Measurements from ENCODE around the gene SKIC2.
"Not testable (repeated sequence)": the region's sequence is repeated elsewhere in the genome, so short reads cannot be mapped to it uniquely, and the experiment has no call there.

Gene SKIC2

GRCh38 chr6:31977816-31978431 lies 18.9 kb downstream of the SKIC2 start:
- TF ChIP-seq JUND (IDR thresholded peaks at IDR 0.05; ENCODE audit: low read depth) = no peak
- DNase-seq (ENCODE audit: low read depth in 1 of 2, low spot score in 1 of 2) = no peak
- in situ Hi-C loops (cut with HindIII; ENCODE audit: low pct_unique_long_range_greater_than_20kb, low sequenced_read_pairs) = no loop called here

GRCh38 chr6:31978831-31979230 lies 19.9 kb downstream of the SKIC2 start:
- in situ Hi-C loops (cut with HindIII; ENCODE audit: low pct_unique_long_range_greater_than_20kb, low sequenced_read_pairs) = no loop called here
- DNase-seq (ENCODE audit: low read depth in 1 of 2, low spot score in 1 of 2) = no peak
- TF ChIP-seq JUND (IDR thresholded peaks at IDR 0.05; ENCODE audit: low read depth) = no peak

GRCh38 chr6:31979238-31979898 lies 20.4 kb downstream of the SKIC2 start:
- TF ChIP-seq JUND (IDR thresholded peaks at IDR 0.05; ENCODE audit: low read depth) = no peak
- no peak for DNase-seq (ENCODE audit: low read depth in 1 of 2, low spot score in 1 of 2)
- in situ Hi-C loops (cut with HindIII; ENCODE audit: low pct_unique_long_range_greater_than_20kb, low sequenced_read_pairs) = no loop called here

GRCh38 chr6:31980195-31980876 lies 21.4 kb downstream of the SKIC2 start:
- DNase-seq (ENCODE audit: low read depth in 1 of 2, low spot score in 1 of 2); in situ Hi-C loops (cut with HindIII; ENCODE audit: low pct_unique_long_range_greater_than_20kb, low sequenced_read_pairs): not testable (repeated sequence)

GRCh38 chr6:31980998-31981397 lies 22.0 kb downstream of the SKIC2 start:
- in situ Hi-C loops (cut with HindIII; ENCODE audit: low pct_unique_long_range_greater_than_20kb, low sequenced_read_pairs); DNase-seq (ENCODE audit: low read depth in 1 of 2, low spot score in 1 of 2): not testable (repeated sequence)

- DNase-seq (ENCODE audit: low read depth in 1 of 2, low spot score in 1 of 2); in situ Hi-C loops (cut with HindIII; ENCODE audit: low pct_unique_long_range_greater_than_20kb, low sequenced_read_pairs): not testable (repeated sequence)
These were observed 22.8 kb downstream of the SKIC2 start, which contains the start of gene C4A for GRCh38 chr6:31981744-31982143. C4A (plus strand) TSS chr6:31982057; CDS start chr6:31982108, 51 bp downstream.

- in situ Hi-C loops (cut with HindIII; ENCODE audit: low pct_unique_long_range_greater_than_20kb, low sequenced_read_pairs) = not testable (repeated sequence)
These were observed 30.4 kb downstream of the SKIC2 start for GRCh38 chr6:31989363-31989762.

GRCh38 chr6:31994421-31994820 lies 35.4 kb downstream of the SKIC2 start:
- in situ Hi-C loops (cut with HindIII; ENCODE audit: low pct_unique_long_range_greater_than_20kb, low sequenced_read_pairs); DNase-seq (ENCODE audit: low read depth in 1 of 2, low spot score in 1 of 2): not testable (repeated sequence)

More at GRCh38 chr6:31989363-31989762, 30.4 kb downstream of the SKIC2 start:
- not testable (repeated sequence) for DNase-seq (ENCODE audit: low read depth in 1 of 2, low spot score in 1 of 2)

- in situ Hi-C loops (cut with HindIII; ENCODE audit: low pct_unique_long_range_greater_than_20kb, low sequenced_read_pairs); DNase-seq (ENCODE audit: low read depth in 1 of 2, low spot score in 1 of 2): not testable (repeated sequence)
These were observed 37.4 kb downstream of the SKIC2 start for GRCh38 chr6:31996385-31996784.

GRCh38 chr6:32002546-32003268 lies 43.7 kb downstream of the SKIC2 start:
- DNase-seq (ENCODE audit: low read depth in 1 of 2, low spot score in 1 of 2); in situ Hi-C loops (cut with HindIII; ENCODE audit: low pct_unique_long_range_greater_than_20kb, low sequenced_read_pairs): not testable (repeated sequence)

GRCh38 chr6:32003301-32003700 lies 44.3 kb downstream of the SKIC2 start:
- DNase-seq (ENCODE audit: low read depth in 1 of 2, low spot score in 1 of 2); in situ Hi-C loops (cut with HindIII; ENCODE audit: low pct_unique_long_range_greater_than_20kb, low sequenced_read_pairs): not testable (repeated sequence)

- in situ Hi-C loops (cut with HindIII; ENCODE audit: low pct_unique_long_range_greater_than_20kb, low sequenced_read_pairs); DNase-seq (ENCODE audit: low read depth in 1 of 2, low spot score in 1 of 2): not testable (repeated sequence)
These were observed 45.4 kb downstream of the SKIC2 start for GRCh38 chr6:32004393-32004792.

GRCh38 chr6:32004864-32005537 lies 46.0 kb downstream of the SKIC2 start:
- DNase-seq (ENCODE audit: low read depth in 1 of 2, low spot score in 1 of 2); in situ Hi-C loops (cut with HindIII; ENCODE audit: low pct_unique_long_range_greater_than_20kb, low sequenced_read_pairs): not testable (repeated sequence)

GRCh38 chr6:32005538-32005880 lies 46.5 kb downstream of the SKIC2 start:
- in situ Hi-C loops (cut with HindIII; ENCODE audit: low pct_unique_long_range_greater_than_20kb, low sequenced_read_pairs); DNase-seq (ENCODE audit: low read depth in 1 of 2, low spot score in 1 of 2): not testable (repeated sequence)

GRCh38 chr6:32005991-32006529 lies 47.1 kb downstream of the SKIC2 start:
- in situ Hi-C loops (cut with HindIII; ENCODE audit: low pct_unique_long_range_greater_than_20kb, low sequenced_read_pairs); DNase-seq (ENCODE audit: low read depth in 1 of 2, low spot score in 1 of 2): not testable (repeated sequence)

- in situ Hi-C loops (cut with HindIII; ENCODE audit: low pct_unique_long_range_greater_than_20kb, low sequenced_read_pairs) = not testable (repeated sequence)
These were observed 48.1 kb downstream of the SKIC2 start for GRCh38 chr6:32007086-32007485.

GRCh38 chr6:32008037-32008436 lies 49.1 kb downstream of the SKIC2 start:
- in situ Hi-C loops (cut with HindIII; ENCODE audit: low pct_unique_long_range_greater_than_20kb, low sequenced_read_pairs); DNase-seq (ENCODE audit: low read depth in 1 of 2, low spot score in 1 of 2): not testable (repeated sequence)

More at GRCh38 chr6:32007086-32007485, 48.1 kb downstream of the SKIC2 start:
- not testable (repeated sequence) for DNase-seq (ENCODE audit: low read depth in 1 of 2, low spot score in 1 of 2)

All from T47D (cell line).